WTC11 (cell line): ENCODE measurements around the gene MIF. TPM values are rescaled to one million over a fixed set of nuclear protein-coding genes. Genes with fewer than 3 reads are reported as not detected.

Experiments
- ATAC-seq: fragments of 200-7000 bp; cut with Tn5 transposase; 2 replicates; pipeline ENCODE4 v1.10.0; 2021; ENCODE audit warnings: mild to moderate bottlenecking, moderate library complexity
- CTCF ChIA-PET: fragments of 300-600 bp; sonication (Branson Sonifier 250); formaldehyde crosslinking; loops from one replicate; lab custom pipeline; 2021; ENCODE audit warnings: antibody characterized with exemption; lab: Charles Lee
- POLR2A ChIA-PET: fragments of 350-600 bp; sonication (Branson Sonifier 250); formaldehyde crosslinking; loops from one replicate; lab custom pipeline; 2021; ENCODE audit warnings: antibody characterized with exemption; lab: Charles Lee
- DNase-seq: peaks from one replicate; pipeline ENCODE4 v3.0.0; 2021; ENCODE audit warnings: low spot score
- H3K27ac Mint-ChIP-seq: 2 replicates; pipeline ENCODE4 v1.8.0; 2021; ENCODE audit warnings: mixed read lengths
- H3K27me3 Mint-ChIP-seq: 2 replicates; pipeline ENCODE4 v1.8.0; 2021; ENCODE audit warnings: low read depth, mild to moderate bottlenecking, moderate library complexity, mixed read lengths
- H3K36me3 Mint-ChIP-seq: 2 replicates; pipeline ENCODE4 v1.8.0; 2021; ENCODE audit warnings: mixed read lengths
- H3K4me1 Mint-ChIP-seq: 2 replicates; pipeline ENCODE4 v1.8.0; 2022; ENCODE audit warnings: mixed read lengths
- H3K4me3 Mint-ChIP-seq: 2 replicates; pipeline ENCODE4 v1.8.0; 2021; ENCODE audit warnings: mild to moderate bottlenecking, moderate library complexity, mixed read lengths
- H3K9me3 Mint-ChIP-seq: 2 replicates; pipeline ENCODE4 v1.8.0; 2021; ENCODE audit warnings: mixed read lengths
- ATF3 ChIP-seq: sonication (generic); formaldehyde crosslinking; conservative IDR thresholded peaks from 2 replicates; pipeline ENCODE4 v1.8.1; 2022; ENCODE audit warnings: mild to moderate bottlenecking, missing genetic modification reagents
- ATF6 ChIP-seq: sonication (generic); formaldehyde crosslinking; IDR thresholded peaks from 2 replicates; pipeline ENCODE4 v1.8.1; 2023; ENCODE audit warnings: mild to moderate bottlenecking, missing genetic modification reagents
- E2F4 ChIP-seq: sonication (generic); formaldehyde crosslinking; IDR thresholded peaks from 2 replicates; pipeline ENCODE4 v1.8.1; 2022; ENCODE audit warnings: low read depth, mild to moderate bottlenecking, moderate library complexity, missing genetic modification reagents, borderline replicate concordance
- EMX1 ChIP-seq: fragments of 250-450 bp; sonication (Bioruptor Pico); IDR thresholded peaks from 2 replicates; pipeline ENCODE4 v1.8.0; 2021; ENCODE audit warnings: mild to moderate bottlenecking
- FOXK1 ChIP-seq: sonication (generic); formaldehyde crosslinking; IDR thresholded peaks from 2 replicates; pipeline ENCODE4 v1.8.0; 2022; ENCODE audit warnings: mild to moderate bottlenecking, moderate library complexity, missing genetic modification reagents
- IRF2 ChIP-seq: sonication (generic); formaldehyde crosslinking; IDR thresholded peaks from 2 replicates; pipeline ENCODE4 v1.8.0; 2022; ENCODE audit warnings: low read depth, missing genetic modification reagents, borderline replicate concordance
- NR2C2 ChIP-seq: sonication (generic); formaldehyde crosslinking; IDR thresholded peaks from 2 replicates; pipeline ENCODE4 v1.8.0; 2022; ENCODE audit warnings: mild to moderate bottlenecking, missing genetic modification reagents
- NR3C1 ChIP-seq: sonication (generic); formaldehyde crosslinking; conservative IDR thresholded peaks from 2 replicates; pipeline ENCODE4 v1.8.1; 2023; ENCODE audit warnings: low read depth, mild to moderate bottlenecking, missing genetic modification reagents
- SMAD3 ChIP-seq: sonication (generic); formaldehyde crosslinking; IDR thresholded peaks from 2 replicates; pipeline ENCODE4 v1.8.0; 2022; ENCODE audit warnings: missing genetic modification reagents, mild to moderate bottlenecking, borderline replicate concordance
- SP1 ChIP-seq: sonication (generic); formaldehyde crosslinking; conservative IDR thresholded peaks from 2 replicates; pipeline ENCODE4 v1.8.1; 2022; ENCODE audit warnings: missing genetic modification reagents
- TEAD1 ChIP-seq: sonication (generic); formaldehyde crosslinking; IDR thresholded peaks from 2 replicates; pipeline ENCODE4 v1.8.0; 2022; ENCODE audit warnings: mild to moderate bottlenecking, missing genetic modification reagents
- TP53 ChIP-seq: sonication (generic); formaldehyde crosslinking; IDR thresholded peaks from 2 replicates; pipeline ENCODE4 v1.8.1; 2023; ENCODE audit warnings: mild to moderate bottlenecking, missing genetic modification reagents
- ZBTB21 ChIP-seq: sonication (generic); formaldehyde crosslinking; IDR thresholded peaks from 2 replicates; pipeline ENCODE4 v1.8.1; 2023; ENCODE audit warnings: mild to moderate bottlenecking, missing genetic modification reagents, borderline replicate concordance
- ZMAT4 ChIP-seq: fragments of 250-450 bp; sonication (Bioruptor Pico); IDR thresholded peaks from 2 replicates; pipeline ENCODE4 v1.9.0; 2021; ENCODE audit warnings: mild to moderate bottlenecking
- ZNF121 ChIP-seq: sonication (generic); formaldehyde crosslinking; IDR thresholded peaks from 2 replicates; pipeline ENCODE4 v1.8.0; 2023; ENCODE audit warnings: missing genetic modification reagents
- ZNF219 ChIP-seq: sonication (generic); formaldehyde crosslinking; IDR thresholded peaks from 2 replicates; pipeline ENCODE4 v1.8.0; 2023; ENCODE audit warnings: missing genetic modification reagents, mild to moderate bottlenecking, borderline replicate concordance
- ZNF671 ChIP-seq: fragments of 250-450 bp; sonication (Bioruptor Pico); IDR thresholded peaks from 2 replicates; pipeline ENCODE4 v1.8.0; 2021; ENCODE audit warnings: mild to moderate bottlenecking
- total RNA-seq: library from RNA; stranded (reverse); gene quantifications from 3 replicates; pipeline ENCODE4 v1.2.3, GENCODE V29; 2021
- TF ChIP-seq, protein P1 (sequence below): sonication (generic); formaldehyde crosslinking; IDR thresholded peaks from 2 replicates; pipeline ENCODE4 v1.8.1; 2022; ENCODE audit warnings: missing genetic modification reagents, borderline replicate concordance

MIF gene
- total RNA-seq, 1 experiment from 2014 or later, result 1,424 TPM

DNA sequence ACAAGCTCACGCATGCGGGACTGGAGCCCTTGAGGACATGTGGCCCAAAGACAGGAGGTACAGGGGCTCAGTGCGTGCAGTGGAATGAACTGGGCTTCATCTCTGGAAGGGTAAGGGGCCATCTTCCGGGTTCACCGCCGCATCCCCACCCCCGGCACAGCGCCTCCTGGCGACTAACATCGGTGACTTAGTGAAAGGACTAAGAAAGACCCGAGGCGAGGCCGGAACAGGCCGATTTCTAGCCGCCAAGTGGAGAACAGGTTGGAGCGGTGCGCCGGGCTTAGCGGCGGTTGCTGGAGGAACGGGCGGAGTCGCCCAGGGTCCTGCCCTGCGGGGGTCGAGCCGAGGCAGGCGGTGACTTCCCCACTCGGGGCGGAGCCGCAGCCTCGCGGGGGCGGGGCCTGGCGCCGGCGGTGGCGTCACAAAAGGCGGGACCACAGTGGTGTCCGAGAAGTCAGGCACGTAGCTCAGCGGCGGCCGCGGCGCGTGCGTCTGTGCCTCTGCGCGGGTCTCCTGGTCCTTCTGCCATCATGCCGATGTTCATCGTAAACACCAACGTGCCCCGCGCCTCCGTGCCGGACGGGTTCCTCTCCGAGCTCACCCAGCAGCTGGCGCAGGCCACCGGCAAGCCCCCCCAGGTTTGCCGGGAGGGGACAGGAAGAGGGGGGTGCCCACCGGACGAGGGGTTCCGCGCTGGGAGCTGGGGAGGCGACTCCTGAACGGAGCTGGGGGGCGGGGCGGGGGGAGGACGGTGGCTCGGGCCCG lies at the start of gene MIF (continued):
- TF ChIP-seq EMX1 (CRISPR knock-in tag) (no peak), TP53 (CRISPR knock-in tag) (no peak; the same call in 1 of the 2 replicates), ATF3 (no peak), NR2C2 (no peak), TEAD1 (CRISPR knock-in tag) (peak; percentile 75), SMAD3 (CRISPR knock-in tag) (no peak), IRF2 (CRISPR knock-in tag) (no peak), ZNF671 (no peak), ZMAT4 (CRISPR knock-in tag) (no peak), FOXK1 (peak; percentile 78), E2F4 (CRISPR knock-in tag) (no peak), ATF6 (no peak), NR3C1 (no peak), ZNF219 (CRISPR knock-in tag) (no peak; the same call in 1 of the 2 replicates), ZBTB21 (CRISPR knock-in tag) (no peak), SP1 (CRISPR knock-in tag) (peak; percentile 91)
- TF ChIP-seq, protein P1, sequence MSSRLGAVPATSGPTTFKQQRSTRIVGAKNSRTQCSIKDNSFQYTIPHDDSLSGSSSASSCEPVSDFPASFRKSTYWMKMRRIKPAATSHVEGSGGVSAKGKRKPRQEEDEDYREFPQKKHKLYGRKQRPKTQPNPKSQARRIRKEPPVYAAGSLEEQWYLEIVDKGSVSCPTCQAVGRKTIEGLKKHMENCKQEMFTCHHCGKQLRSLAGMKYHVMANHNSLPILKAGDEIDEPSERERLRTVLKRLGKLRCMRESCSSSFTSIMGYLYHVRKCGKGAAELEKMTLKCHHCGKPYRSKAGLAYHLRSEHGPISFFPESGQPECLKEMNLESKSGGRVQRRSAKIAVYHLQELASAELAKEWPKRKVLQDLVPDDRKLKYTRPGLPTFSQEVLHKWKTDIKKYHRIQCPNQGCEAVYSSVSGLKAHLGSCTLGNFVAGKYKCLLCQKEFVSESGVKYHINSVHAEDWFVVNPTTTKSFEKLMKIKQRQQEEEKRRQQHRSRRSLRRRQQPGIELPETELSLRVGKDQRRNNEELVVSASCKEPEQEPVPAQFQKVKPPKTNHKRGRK (CRISPR knock-in tag), result no peak

- Mint-ChIP-seq H3K27me3 (peaks cover 21% of the 10 kb centered on the region), H3K27ac (no peak overlapping the region; the same call in 1 of the 2 replicates), H3K4me1 (peaks cover 44% of the 10 kb centered on the region), H3K36me3 (no peaks in the 10 kb centered on the region), H3K4me3 (no peak overlapping the region), H3K9me3 (no peaks in the 10 kb centered on the region)
- TF ChIP-seq ZNF121 (CRISPR knock-in tag) (peak; percentile 61; the same call in 1 of the 2 replicates), EMX1 (CRISPR knock-in tag) (no peak)
- CTCF ChIA-PET, result interaction anchor here (1.1 to 3.5 kb wide), 4 partner anchors 13 to 73 kb away, joined by 3 to 24 read pairs (median 11); partner anchors contain the start of genes MIF, MMP11 and SLC2A11
- no peak for DNase-seq
- POLR2A ChIA-PET, result interaction anchor here (0.5 to 0.7 kb wide), 2 partner anchors 13 to 957 kb away, joined by 3 read pairs; partner anchors contain the start of gene SLC2A11
- ATAC-seq, result no peak
Measured at GRCh38 chr22:23844739-23845202, 49.4 kb upstream of the MIF start.
